ENCODE data around the gene HLA-DOB.
"Not testable (repeated sequence)": the region's sequence is repeated elsewhere in the genome, so short reads cannot be mapped to it uniquely, and the experiment has no call there.

DNA sequence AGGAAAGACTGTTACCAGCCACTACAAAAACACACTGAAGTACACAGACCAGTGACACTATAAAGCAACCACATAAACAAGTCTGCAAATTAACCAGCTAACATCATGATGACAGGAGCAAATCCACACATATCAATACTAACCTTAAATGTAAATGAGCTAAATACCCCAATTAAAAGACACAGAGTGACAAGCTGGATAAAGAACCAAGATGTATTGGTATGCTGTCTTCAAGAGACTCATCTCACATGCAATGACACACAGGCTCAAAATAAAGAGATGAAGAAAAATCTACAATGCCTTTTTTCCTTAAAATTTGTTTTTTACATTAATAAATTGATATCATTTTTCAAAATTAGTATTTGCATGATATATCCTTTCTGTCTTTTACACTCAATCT, 33.9 kb downstream of the HLA-DOB start:
- not testable (repeated sequence) for TF ChIP-seq TAF1 (IDR thresholded peaks at IDR 0.05; ENCODE audit: borderline replicate concordance, low read depth, low read length); POLR2A (IDR thresholded peaks at IDR 0.05; ENCODE audit: low read depth, low read length); POLR2AphosphoS5 (IDR thresholded peaks at IDR 0.05; ENCODE audit: low read depth, low read length)

Data from GM12892 (cell line).